HG03097 (cell line): ENCODE measurements around the gene APBA1.

Source experiments
- ATAC-seq: cut with Tn5 transposase; IDR thresholded peaks from one replicate; pipeline ENCODE4 v1.9.1; 2021; ENCODE audit not compliant: unreplicated experiment, low FRiP score

APBA1 gene

GRCh38 chr9:69658987-69659675, 13.0 kb downstream of the APBA1 start:
- ATAC-seq = no peak

- ATAC-seq = no peak
Observed at GRCh38 chr9:69657269-69657668, 14.9 kb downstream of the APBA1 start.

- no peak for ATAC-seq
Observed at GRCh38 chr9:69655065-69655464, 17.1 kb downstream of the APBA1 start.

DNA sequence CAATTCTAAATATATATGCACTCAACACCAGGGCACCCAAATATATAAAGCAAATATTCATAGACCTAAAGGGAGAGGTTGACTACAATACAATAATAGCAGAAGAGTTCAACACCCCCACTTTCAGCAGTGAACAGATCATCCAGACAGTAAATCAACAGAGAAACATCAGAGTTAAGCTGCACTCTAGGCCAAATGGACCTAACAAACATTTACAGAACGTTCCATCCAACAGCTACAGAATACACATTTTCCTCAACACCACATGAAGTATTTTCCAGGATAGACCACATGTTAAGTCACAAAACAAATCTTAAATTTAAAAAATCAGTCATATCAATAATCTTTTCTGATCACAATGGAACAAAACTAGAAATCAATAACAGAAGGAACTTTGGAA, 18.9 kb downstream of the APBA1 start:
- no peak for ATAC-seq

GRCh38 chr9:69649566-69650250, 22.5 kb downstream of the APBA1 start:
- no peak for ATAC-seq

GRCh38 chr9:69647804-69648203, 24.4 kb downstream of the APBA1 start:
- no peak for ATAC-seq

DNA sequence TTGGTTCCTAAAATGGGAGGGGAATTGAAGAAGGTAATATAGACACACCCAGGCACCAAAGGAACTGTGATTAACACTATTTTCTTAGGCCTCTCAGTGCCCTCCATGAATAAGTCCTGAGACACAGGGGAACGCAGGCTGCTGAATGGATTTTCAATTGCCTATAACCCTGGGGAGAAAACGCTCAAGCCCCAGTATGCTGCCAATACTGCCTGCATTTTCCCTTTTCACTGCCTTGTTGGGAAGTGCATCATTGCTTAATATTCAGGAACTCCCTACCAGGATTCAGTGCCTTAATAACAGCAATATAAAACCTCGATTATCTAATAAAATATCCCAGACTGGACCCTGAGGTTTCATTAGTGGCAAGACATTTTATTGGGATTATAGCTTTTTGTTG, 25.4 kb downstream of the APBA1 start:
- ATAC-seq = no peak

GRCh38 chr9:69645488-69645887, 26.7 kb downstream of the APBA1 start:
- no peak for ATAC-seq

- no peak for ATAC-seq
Observed at GRCh38 chr9:69643098-69643497, 29.1 kb downstream of the APBA1 start.

DNA sequence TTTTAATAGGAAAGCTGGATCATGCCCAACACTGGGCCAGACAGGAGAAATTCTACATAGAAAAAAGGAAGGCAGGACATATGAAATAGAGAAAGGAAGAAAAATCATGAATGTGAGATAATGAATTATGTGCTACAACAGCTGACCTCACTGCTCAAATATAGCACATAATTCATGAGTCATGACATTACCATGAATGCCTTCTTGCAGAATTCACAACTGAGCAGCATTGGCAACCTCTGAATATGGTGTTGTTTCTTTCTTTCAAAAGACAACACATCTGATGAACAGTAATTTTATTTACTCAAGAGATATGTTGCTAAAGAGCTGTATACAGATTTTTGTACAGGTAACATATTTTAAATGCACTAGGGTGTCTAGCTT, 34.4 kb downstream of the APBA1 start:
- ATAC-seq = no peak

DNA sequence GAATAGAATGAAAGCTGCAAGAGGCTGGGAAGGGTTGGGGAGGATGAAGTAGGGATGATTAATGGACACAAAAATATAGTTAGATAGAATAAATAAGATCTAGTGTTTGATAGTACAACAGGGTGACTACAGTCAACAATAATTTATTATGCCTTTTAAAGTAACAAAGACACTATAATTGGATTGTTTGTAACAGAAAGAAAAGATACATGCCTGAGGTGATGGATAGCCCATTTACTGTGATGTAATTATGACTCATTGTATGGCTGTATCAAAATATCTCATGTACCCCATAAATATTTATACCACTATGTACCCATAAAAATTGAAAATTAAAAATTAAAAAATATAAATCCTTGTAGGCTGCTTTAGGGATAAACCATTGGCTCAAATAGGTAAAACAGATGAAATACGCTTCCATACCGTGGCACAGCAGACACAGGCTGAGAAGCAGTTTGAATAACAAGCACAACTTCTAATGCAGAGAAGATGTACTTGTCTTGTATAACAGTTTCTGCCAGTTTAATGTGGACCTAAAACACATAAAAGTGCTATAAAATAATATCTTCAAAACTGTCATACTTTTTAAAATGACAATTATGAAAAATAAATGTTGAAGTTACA, 34.9 kb downstream of the APBA1 start:
- no peak for ATAC-seq

DNA sequence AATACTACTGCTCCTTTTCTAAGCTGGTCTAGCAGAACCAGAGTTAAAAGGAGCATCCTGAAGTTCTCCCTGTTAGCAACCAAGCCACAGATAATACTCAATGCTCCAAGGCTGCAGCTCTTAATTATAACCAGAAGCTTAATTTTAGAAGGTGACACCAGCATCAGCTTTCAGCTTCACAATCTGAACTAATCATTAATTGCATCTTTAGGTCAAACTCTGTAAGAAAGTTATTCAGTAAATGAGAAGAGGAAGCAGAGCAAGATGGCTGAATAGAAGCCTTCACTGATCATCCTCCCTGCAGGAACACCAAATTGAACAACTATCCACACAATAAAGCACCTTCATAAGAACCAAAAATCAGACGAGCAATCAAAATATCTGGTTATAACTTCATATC, 38.5 kb downstream of the APBA1 start:
- ATAC-seq = no peak

GRCh38 chr9:69632768-69633167, 39.4 kb downstream of the APBA1 start:
- ATAC-seq = no peak

DNA sequence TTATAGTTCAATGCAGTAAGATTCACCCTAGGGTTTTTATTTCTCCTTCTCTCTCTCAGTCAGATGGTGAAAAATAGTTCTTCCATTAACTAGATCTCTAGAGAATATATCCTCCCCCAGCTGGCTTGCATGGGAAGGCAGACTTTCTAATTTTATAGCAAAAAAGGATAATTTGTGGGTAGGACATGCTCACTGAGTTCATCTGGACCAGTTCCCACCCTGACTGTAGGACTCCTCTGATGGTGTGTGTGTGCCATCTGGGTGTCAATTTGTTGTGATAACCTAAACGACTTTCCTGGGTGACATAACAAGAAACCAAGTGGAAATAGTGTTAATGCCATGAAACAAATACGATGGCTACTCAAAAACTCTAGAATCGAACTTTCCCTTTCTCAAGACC, 44.9 kb downstream of the APBA1 start:
- ATAC-seq = no peak

- no peak for ATAC-seq
Observed at GRCh38 chr9:69623276-69623675, 48.9 kb downstream of the APBA1 start.

DNA sequence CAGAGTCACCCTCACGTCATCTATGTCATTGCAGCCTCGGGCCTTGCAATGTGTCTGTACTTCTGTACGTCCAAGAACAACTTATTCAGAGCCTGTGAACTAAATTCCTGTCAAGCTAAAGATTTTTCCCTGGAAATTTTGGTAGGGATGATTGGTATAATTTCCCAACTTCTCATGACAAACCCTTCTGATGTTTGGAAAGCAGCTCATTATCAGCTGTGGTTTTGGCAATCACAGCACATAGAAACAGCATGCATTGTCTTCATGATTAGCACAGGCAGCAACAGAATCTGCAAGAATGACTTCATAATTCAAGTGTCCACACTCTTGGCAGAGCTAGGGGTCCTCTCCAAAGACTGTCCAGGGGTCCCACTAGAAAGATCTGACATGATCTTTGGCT, 49.5 kb downstream of the APBA1 start:
- no peak for ATAC-seq

DNA sequence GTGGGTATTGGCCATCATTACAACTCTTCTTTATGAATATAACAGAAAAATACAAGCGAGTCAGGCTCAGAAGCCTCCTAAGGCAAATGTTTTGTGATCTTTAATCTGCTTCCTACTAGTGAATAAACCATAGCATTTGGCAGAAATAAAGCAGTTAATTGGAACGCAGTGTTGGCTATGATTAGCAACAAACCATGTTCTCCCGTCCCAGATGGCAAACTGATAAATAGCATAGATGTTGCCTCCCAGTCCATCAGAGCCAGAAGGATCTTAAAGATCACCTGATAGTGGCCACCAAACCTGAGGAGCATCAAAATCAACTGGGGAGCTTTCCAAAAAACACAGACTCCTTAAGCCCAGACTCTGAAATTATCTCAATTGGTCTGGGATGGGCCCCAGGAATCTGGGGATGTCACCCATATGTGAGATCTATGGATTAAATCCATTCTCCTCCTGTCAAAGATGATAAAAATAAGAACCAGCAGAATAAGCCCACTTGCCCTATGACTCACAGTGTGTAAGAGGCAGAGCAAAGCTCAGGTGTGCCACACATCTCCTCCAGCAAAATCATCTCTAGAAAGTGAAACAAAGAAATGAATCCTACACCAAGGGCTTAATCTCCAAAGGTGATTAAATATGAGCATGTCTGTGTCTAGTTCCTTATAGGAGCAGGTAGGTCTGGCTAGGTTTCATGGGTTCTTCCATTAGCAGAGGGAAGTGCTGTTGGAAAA, 50.3 kb downstream of the APBA1 start:
- ATAC-seq = no peak

DNA sequence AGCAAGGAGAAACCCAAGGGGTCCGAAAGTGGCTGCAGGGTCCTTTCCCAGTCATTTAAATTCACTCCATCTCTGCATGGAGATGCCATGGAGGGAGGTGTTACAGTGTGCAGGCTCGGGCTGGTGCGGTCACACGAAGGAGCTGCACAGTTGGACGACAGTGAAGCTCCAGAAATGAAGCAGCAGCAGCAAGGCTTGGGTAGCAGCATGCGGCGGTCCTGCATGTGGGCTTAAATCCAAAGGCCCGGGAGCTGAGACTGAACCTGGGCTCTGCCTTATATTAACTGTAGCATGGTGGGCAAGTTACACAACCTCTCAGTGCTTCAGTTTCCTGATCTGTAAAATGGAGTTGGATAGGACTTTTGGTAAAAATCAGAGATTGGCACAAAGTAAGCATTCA, 51.4 kb downstream of the APBA1 start:
- ATAC-seq = no peak

GRCh38 chr9:69619233-69619632, 52.9 kb downstream of the APBA1 start:
- ATAC-seq = no peak

DNA sequence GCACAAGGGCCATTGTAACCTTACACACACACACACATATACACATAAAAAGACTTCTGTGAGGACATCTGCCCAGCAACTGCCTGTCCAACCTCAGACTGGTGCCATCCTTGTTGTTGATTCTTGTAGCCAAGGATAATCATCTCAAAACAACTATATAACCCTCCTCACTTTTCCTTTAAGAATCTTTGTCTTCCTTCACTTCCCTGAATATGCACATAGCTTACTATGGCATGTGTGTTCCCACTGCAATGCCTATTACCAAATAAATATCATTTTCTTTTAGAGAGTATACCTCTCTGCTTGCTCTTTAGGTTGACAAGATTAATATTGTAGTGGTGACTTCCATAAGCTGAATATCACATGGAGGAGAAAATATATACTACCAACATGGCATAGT, 55.2 kb downstream of the APBA1 start:
- no peak for ATAC-seq

DNA sequence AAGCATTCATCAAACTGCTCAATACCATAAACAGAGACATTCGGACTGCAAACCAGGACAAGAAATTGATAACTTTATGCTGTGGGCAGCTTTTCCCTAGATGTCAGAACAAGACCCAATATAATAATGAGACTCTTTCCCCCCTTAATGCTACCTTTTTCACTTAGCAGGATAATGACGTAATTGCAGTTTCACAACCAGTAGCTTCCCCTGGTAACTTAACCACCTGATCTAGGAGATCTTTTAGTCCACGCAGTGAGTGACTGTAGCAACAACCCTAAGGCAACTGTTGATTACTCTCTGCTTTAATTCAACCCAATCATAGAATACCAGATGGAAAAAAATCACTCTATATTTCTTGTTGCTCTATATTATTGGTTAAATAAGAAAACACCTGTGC, 56.3 kb downstream of the APBA1 start:
- no peak for ATAC-seq
